Heart left ventricle (tissue), 13 donors: Measurements from ENCODE around the gene PTBP1.
"Not testable (repeated sequence)": the region's sequence is repeated elsewhere in the genome, so short reads cannot be mapped to it uniquely, and the experiment has no call there.

Experiments
- POLR2A ChIP-seq, 2 donors: fragments of 450-650 bp; IDR thresholded peaks; one replicate each; pipeline ENCODE4 v1.6.1; 2017; ENCODE audit warnings: antibody characterized with exemption in 2 of 2, mild to moderate bottlenecking in 2 of 2, moderate library complexity in 2 of 2
- TF ChIP-seq, protein P1 (sequence below), 12 donors: fragments of 200-600 bp; sonication (generic) in 4 of 12; IDR thresholded peaks; one replicate each; pipeline versions ENCODE4 v1.5.0 to v1.8.0; 2018 to 2022; ENCODE audit warnings: antibody characterized with exemption in 12 of 12, mild to moderate bottlenecking in 5 of 12
- donor health status: ischemic (EF 13 %, LVEDD 7.1; RV severe dilation, severe dysfunction).
- donor health status: DM: no; HTN: yes; CAD: no.
- donor health status: DM: no; HTN: no; CAD: no.
- donor health status: ischemic (EF 25% LVEDD 6.9; RV normal size, moderate dysfunction).
- donor health status: ischemic (EF 25% LVEDD 5.7; RV mildly dilated, moderate dysfunction).
- donor health status: ischemic (EF 35%, LVEDD 5.7; RV mildly dilated, moderate dysfunction).
- donor health status: nonischemic (EF 11% LVEDD 7.7; RV severe dilation, severe dysfunction).
- donor health status: DM: yes; HTN: yes; CAD: no.
- donor health status: PGD.
- donor health status: ischemic (EF 29% LVEDD 5.4; RV normal size, mild dysfunction).
- donor health status: nonischemic (EF 23%, LVEDD 6.1; RV moderate dilation, normal function).

GRCh38 chr19:842802-843179 is 45.5 kb downstream of the PTBP1 start:
- TF ChIP-seq, protein P1, sequence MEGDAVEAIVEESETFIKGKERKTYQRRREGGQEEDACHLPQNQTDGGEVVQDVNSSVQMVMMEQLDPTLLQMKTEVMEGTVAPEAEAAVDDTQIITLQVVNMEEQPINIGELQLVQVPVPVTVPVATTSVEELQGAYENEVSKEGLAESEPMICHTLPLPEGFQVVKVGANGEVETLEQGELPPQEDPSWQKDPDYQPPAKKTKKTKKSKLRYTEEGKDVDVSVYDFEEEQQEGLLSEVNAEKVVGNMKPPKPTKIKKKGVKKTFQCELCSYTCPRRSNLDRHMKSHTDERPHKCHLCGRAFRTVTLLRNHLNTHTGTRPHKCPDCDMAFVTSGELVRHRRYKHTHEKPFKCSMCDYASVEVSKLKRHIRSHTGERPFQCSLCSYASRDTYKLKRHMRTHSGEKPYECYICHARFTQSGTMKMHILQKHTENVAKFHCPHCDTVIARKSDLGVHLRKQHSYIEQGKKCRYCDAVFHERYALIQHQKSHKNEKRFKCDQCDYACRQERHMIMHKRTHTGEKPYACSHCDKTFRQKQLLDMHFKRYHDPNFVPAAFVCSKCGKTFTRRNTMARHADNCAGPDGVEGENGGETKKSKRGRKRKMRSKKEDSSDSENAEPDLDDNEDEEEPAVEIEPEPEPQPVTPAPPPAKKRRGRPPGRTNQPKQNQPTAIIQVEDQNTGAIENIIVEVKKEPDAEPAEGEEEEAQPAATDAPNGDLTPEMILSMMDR (IDR thresholded peaks at IDR 0.05) = not testable (repeated sequence)
- not testable (repeated sequence) for TF ChIP-seq POLR2A (IDR thresholded peaks at IDR 0.05)
